Cardiac muscle cell (in vitro differentiated cells and primary cell): Measurements from ENCODE around the gene STPG1. TPM values are rescaled to one million over a fixed set of nuclear protein-coding genes. Genes with fewer than 3 reads are reported as not detected.

ENCODE experiments used
- DNase-seq, 2 donors: peaks; one replicate each; pipeline versions ENCODE4 v3.0.0 to v3.0.0-alpha.2; 2010 to 2017; ENCODE audit warnings: low read depth in 1 of 2, low spot score in 1 of 2
- H3K27ac ChIP-seq: fragments of 200-600 bp; sonication (generic); 2 replicates; pipeline ENCODE4 v1.5.1; 2016
- H3K27me3 ChIP-seq: fragments of 200-600 bp; sonication (generic); 2 replicates; pipeline ENCODE4 v1.6.0; 2016; ENCODE audit warnings: control low read depth
- H3K36me3 ChIP-seq: fragments of 200-600 bp; sonication (generic); 2 replicates; pipeline ENCODE4 v1.5.1; 2016; ENCODE audit warnings: control low read depth
- H3K4me1 ChIP-seq: fragments of 200-600 bp; sonication (generic); 2 replicates; pipeline ENCODE4 v1.8.1; 2017; ENCODE audit warnings: low read depth, mild to moderate bottlenecking, mixed run types
- H3K4me3 ChIP-seq: fragments of 200-600 bp; sonication (generic); 2 replicates; pipeline ENCODE4 v1.5.1; 2016; ENCODE audit warnings: mild to moderate bottlenecking
- H3K9me3 ChIP-seq: fragments of 200-600 bp; sonication (generic); 2 replicates; pipeline ENCODE4 v1.5.1; 2017; ENCODE audit warnings: low read depth, mild to moderate bottlenecking, control low read depth
- CTCF ChIP-seq: IDR thresholded peaks from 2 replicates; pipeline ENCODE4 v1.5.1; 2012; ENCODE audit warnings: low read depth, mild to moderate bottlenecking, low read length
- polyA plus RNA-seq: library from polyadenylated mRNA; unstranded; fragments of >200 nt; fragmentation: Nextera tagmentation; extraction: Ambion mirVana; gene quantifications from 2 replicates; pipeline ENCODE4 v1.2.1, GENCODE V29; 2016
- total RNA-seq: library from RNA; depleted of rRNA; stranded (reverse); fragments of >200 nt; gene quantifications from 2 replicates; pipeline ENCODE4 v1.2.3, GENCODE V29; 2016

The STPG1 gene
- total and polyA plus RNA-seq, 2 experiments from 2014 or later = 9.9 to 10.7 TPM

- H3K4me1 ChIP-seq = peaks cover 7% of the 10 kb centered on the region
- no peaks in the 10 kb centered on the region for H3K9me3 ChIP-seq
- DNase-seq = no peak
- no peak overlapping the region for H3K4me3 ChIP-seq
- H3K36me3 ChIP-seq = no peaks in the 10 kb centered on the region
- H3K27me3 ChIP-seq = peaks cover 18% of the 10 kb centered on the region
- no peak for TF ChIP-seq CTCF
- H3K27ac ChIP-seq = no peak overlapping the region
Observed at GRCh38 chr1:24324903-24325302, 88.7 kb downstream of the STPG1 start.

GRCh38 chr1:24323281-24323680 is 90.3 kb downstream of the STPG1 start:
- Histone ChIP-seq H3K27ac (no peak overlapping the region), H3K4me3 (no peak overlapping the region), H3K27me3 (peaks cover 26% of the 10 kb centered on the region), H3K36me3 (no peaks in the 10 kb centered on the region), H3K4me1 (peaks cover 14% of the 10 kb centered on the region), H3K9me3 (no peaks in the 10 kb centered on the region)
- no peak for TF ChIP-seq CTCF
- no peak for DNase-seq

- no peak for TF ChIP-seq CTCF
- H3K4me1 ChIP-seq = peaks cover 14% of the 10 kb centered on the region
- H3K27me3 ChIP-seq = peaks cover 26% of the 10 kb centered on the region
- H3K4me3 ChIP-seq = peak overlapping the region; percentile 9
- H3K9me3 ChIP-seq = no peaks in the 10 kb centered on the region
- H3K36me3 ChIP-seq = no peaks in the 10 kb centered on the region
- H3K27ac ChIP-seq = no peak overlapping the region
- DNase-seq = peak; percentile 37 to 47
Observed at GRCh38 chr1:24322470-24323177, 91.0 kb downstream of the STPG1 start.

GRCh38 chr1:24321697-24322469 is 91.7 kb downstream of the STPG1 start:
- Histone ChIP-seq H3K36me3 (no peaks in the 10 kb centered on the region), H3K4me1 (peaks cover 14% of the 10 kb centered on the region), H3K27me3 (peaks cover 26% of the 10 kb centered on the region), H3K27ac (no peak overlapping the region), H3K4me3 (peak overlapping the region; percentile 9), H3K9me3 (no peaks in the 10 kb centered on the region)
- DNase-seq = peak; percentile 37 to 91
- no peak for TF ChIP-seq CTCF

GRCh38 chr1:24321126-24321525 is 92.5 kb downstream of the STPG1 start:
- Histone ChIP-seq H3K27ac (no peak overlapping the region), H3K9me3 (no peaks in the 10 kb centered on the region), H3K4me3 (no peak overlapping the region), H3K27me3 (peaks cover 26% of the 10 kb centered on the region), H3K36me3 (no peaks in the 10 kb centered on the region), H3K4me1 (peaks cover 14% of the 10 kb centered on the region)
- DNase-seq = no peak
- TF ChIP-seq CTCF = no peak
